Measurements from ENCODE around the gene FAM240B. TPM values are rescaled to one million over a fixed set of nuclear protein-coding genes. Genes with fewer than 3 reads are reported as not detected.

FAM240B gene
- total RNA-seq, 2 donors from 2014 or later: not detected

DNA sequence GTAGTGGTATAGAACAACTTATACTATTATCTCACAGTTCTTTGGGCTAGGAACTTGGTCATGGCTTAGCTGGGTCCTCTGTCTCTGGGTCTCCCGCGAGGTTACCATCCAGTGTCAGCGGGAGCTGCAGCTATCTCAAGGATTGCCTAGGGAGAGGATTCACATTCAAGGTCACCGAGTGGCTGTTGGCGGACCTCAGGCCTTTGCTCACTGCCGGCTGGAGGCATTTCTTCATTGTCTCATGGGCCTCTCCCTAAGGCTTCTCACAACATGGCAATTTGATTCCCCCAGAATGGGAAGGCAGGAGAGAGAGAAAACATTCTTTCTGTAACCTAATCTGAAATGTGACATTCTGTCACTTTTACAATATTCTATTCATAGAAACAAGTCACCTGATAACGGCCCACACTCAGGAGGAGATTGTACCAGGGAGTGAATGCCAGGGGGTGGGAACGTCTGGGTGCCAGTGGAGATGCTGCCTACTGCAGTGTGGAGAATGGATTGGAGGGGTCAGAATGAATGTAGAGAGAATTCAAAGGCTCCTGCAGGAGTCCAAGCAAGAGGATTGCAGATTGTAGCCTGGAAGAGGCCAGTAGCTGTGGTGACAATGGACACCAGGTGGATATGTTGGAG is 70.1 kb downstream of the FAM240B start:
- peaks cover 6 to 7% of the 10 kb centered on the region in 2 donors for H3K27me3 Mint-ChIP-seq
- no peak overlapping the region for H3K27ac Mint-ChIP-seq
- no peaks in the 10 kb centered on the region for H3K36me3 Mint-ChIP-seq
- no peaks in the 10 kb centered on the region for H3K4me1 Mint-ChIP-seq (ENCODE audit: low read depth in 2 of 2)
- no peaks in the 10 kb centered on the region for H3K9me3 Mint-ChIP-seq
- H3K4me3 Mint-ChIP-seq: no peak overlapping the region
- ATAC-seq (no peak), DNase-seq (ENCODE audit: low spot score) (no peak)

DNA sequence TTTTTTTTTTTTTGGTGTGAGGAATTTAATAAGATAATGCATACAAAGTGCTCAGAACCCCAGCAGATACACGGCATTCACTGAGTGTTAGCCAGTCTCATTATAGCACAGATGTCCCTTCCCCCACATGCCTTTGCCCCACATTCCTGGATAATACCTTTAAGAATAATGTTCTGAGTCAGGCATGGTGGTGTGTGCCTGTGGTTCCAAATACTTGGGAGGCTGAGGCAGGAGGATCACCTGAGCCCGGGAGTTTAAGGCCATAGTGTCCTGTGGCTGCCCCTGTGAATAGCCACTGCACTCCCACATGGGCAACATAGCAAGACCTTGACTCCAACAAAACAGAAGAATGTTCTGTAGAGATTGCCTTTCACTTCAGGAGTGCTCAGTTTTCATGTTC is 75.3 kb downstream of the FAM240B start:
- ATAC-seq (no peak), DNase-seq (ENCODE audit: low spot score) (no peak)
- Mint-ChIP-seq H3K36me3 (no peaks in the 10 kb centered on the region), H3K4me3 (no peak overlapping the region), H3K4me1 (ENCODE audit: low read depth in 2 of 2) (no peaks in the 10 kb centered on the region), H3K27ac (no peak overlapping the region), H3K27me3 (peaks cover 7 to 13% of the 10 kb centered on the region in 2 donors), H3K9me3 (no peaks in the 10 kb centered on the region)

Other genes starting within 250 kb of the FAM240B start
- gene ANKRD18A, start 99.5 kb downstream of the FAM240B start, total RNA-seq: 1 to 10 TPM in 1 of 2 donors, not detected in 1; 2.7 TPM